ENCODE measurements around the gene ACKR3. TPM values are rescaled to one million over a fixed set of nuclear protein-coding genes. Genes with fewer than 3 reads are reported as not detected.
A peak's percentile ranks its signal among the peaks of the same experiment; 100 is the strongest.

Gene ACKR3
- total RNA-seq, 2 experiments from 2014 or later, result 0.46 to 2.1 TPM

DNA sequence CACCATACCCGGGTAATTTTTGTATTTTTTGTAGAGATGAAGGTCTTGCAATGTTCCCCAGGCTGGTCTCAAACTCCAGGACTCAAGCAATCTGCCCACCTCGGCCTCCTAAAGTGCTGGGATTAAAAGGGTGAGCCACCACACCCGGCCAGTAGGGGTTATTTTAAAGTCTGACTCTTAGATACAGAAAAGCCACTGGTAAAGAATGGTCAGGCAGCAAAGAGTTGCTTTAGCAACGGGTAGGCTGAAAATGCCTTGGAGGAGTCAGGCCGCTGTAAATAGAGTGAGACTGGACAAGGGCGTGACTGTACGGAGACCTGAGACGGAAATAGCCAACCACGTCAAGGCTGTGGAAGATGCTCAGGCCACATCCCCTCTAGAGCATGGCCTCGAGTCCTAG, 54.2 kb downstream of the ACKR3 start:
- no TSS peak for BruUV-seq (replicated peaks)
- no peak overlapping the region for H3K27ac ChIP-seq (ENCODE audit: low read depth, low read length, poor library complexity, severe bottlenecking)
- DNase-seq (ENCODE audit: low spot score), result no peak
- no peak overlapping the region for H3K4me2 ChIP-seq (ENCODE audit: low read length)
- H3K4me3 ChIP-seq (ENCODE audit: low read depth, low read length, poor library complexity, severe bottlenecking), result no peak overlapping the region
- no peaks in the 10 kb centered on the region for H3K4me1 ChIP-seq (ENCODE audit: insufficient read depth, low read length, poor library complexity, severe bottlenecking)
- no peaks in the 10 kb centered on the region for H4K20me1 ChIP-seq (ENCODE audit: insufficient read depth, low read length)
- H3K9me3 ChIP-seq (ENCODE audit: low read length), result no peaks in the 10 kb centered on the region
- no peak overlapping the region for H2AFZ ChIP-seq (ENCODE audit: low read length)
- no peak for TF ChIP-seq EZH2phosphoT487 (IDR thresholded peaks at IDR 0.05; ENCODE audit: borderline replicate concordance, low read depth, low read length)
- TF ChIP-seq, protein P1, sequence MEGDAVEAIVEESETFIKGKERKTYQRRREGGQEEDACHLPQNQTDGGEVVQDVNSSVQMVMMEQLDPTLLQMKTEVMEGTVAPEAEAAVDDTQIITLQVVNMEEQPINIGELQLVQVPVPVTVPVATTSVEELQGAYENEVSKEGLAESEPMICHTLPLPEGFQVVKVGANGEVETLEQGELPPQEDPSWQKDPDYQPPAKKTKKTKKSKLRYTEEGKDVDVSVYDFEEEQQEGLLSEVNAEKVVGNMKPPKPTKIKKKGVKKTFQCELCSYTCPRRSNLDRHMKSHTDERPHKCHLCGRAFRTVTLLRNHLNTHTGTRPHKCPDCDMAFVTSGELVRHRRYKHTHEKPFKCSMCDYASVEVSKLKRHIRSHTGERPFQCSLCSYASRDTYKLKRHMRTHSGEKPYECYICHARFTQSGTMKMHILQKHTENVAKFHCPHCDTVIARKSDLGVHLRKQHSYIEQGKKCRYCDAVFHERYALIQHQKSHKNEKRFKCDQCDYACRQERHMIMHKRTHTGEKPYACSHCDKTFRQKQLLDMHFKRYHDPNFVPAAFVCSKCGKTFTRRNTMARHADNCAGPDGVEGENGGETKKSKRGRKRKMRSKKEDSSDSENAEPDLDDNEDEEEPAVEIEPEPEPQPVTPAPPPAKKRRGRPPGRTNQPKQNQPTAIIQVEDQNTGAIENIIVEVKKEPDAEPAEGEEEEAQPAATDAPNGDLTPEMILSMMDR (conservative IDR thresholded peaks at IDR 0.05; ENCODE audit: low read length), result peak; percentile 37
- POLR2A ChIA-PET, result no interaction called here
- H3K36me3 ChIP-seq (ENCODE audit: insufficient read depth, low read length), result no peaks in the 10 kb centered on the region
- intact Hi-C loops (cut with micrococcal nuclease; ENCODE audit: unreplicated experiment), result no loop called here
- CTCF ChIA-PET (ENCODE audit: unreplicated experiment), result no interaction called here
- H3K9me2 ChIP-seq (ENCODE audit: insufficient read depth, low read length), result no peaks in the 10 kb centered on the region
- no peaks in the 10 kb centered on the region for H3K79me2 ChIP-seq (ENCODE audit: insufficient read depth, low read depth, low read length)

DNA sequence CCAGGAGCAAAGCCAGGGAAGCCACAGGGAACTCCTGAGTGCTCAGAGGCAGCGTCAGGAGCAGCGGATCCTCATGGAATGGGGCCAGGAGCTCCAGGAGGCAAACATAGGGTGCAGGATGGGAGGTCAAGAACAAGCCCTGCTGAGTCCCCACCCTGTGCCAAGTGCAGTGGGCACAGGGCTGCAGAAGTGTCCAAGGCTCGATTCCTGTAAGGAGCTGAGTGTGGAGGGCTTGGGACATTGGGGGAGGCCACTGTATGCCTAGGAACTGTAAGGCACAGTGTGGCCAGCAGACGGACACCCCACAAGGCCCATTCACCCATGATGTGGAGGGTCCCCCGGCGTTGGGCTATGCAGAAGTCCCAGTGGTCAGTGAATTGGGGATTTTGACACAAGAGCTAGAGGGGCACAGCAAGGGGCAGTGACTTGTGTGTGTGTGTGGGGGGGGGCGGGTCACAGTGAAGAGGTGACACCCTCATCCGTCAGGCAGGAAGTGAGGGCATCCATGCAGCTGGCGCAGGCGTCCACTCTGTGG, 55.6 kb downstream of the ACKR3 start:
- TF ChIP-seq, protein P1 (conservative IDR thresholded peaks at IDR 0.05; ENCODE audit: low read length), result no peak
- TF ChIP-seq EZH2phosphoT487 (IDR thresholded peaks at IDR 0.05; ENCODE audit: borderline replicate concordance, low read depth, low read length), result no peak
- Histone ChIP-seq H2AFZ (ENCODE audit: low read length) (no peak overlapping the region), H3K9me3 (ENCODE audit: low read length) (no peaks in the 10 kb centered on the region), H3K27ac (ENCODE audit: low read depth, low read length, poor library complexity, severe bottlenecking) (no peak overlapping the region), H3K36me3 (ENCODE audit: insufficient read depth, low read length) (no peaks in the 10 kb centered on the region), H3K4me3 (ENCODE audit: low read depth, low read length, poor library complexity, severe bottlenecking) (no peak overlapping the region), H4K20me1 (ENCODE audit: insufficient read depth, low read length) (no peaks in the 10 kb centered on the region), H3K4me2 (ENCODE audit: low read length) (no peak overlapping the region), H3K79me2 (ENCODE audit: insufficient read depth, low read depth, low read length) (no peaks in the 10 kb centered on the region), H3K4me1 (ENCODE audit: insufficient read depth, low read length, poor library complexity, severe bottlenecking) (no peaks in the 10 kb centered on the region), H3K9me2 (ENCODE audit: insufficient read depth, low read length) (no peaks in the 10 kb centered on the region)
- DNase-seq (ENCODE audit: low spot score), result no peak
- POLR2A ChIA-PET, result interaction anchor here (0.6 kb wide), 1 partner anchor 169 kb away, joined by 3 read pairs; no protein-coding TSS in a partner anchor
- CTCF ChIA-PET (ENCODE audit: unreplicated experiment), result no interaction called here
- intact Hi-C loops (cut with micrococcal nuclease; ENCODE audit: unreplicated experiment), result no loop called here
- BruUV-seq (replicated peaks), result no TSS peak

DNA sequence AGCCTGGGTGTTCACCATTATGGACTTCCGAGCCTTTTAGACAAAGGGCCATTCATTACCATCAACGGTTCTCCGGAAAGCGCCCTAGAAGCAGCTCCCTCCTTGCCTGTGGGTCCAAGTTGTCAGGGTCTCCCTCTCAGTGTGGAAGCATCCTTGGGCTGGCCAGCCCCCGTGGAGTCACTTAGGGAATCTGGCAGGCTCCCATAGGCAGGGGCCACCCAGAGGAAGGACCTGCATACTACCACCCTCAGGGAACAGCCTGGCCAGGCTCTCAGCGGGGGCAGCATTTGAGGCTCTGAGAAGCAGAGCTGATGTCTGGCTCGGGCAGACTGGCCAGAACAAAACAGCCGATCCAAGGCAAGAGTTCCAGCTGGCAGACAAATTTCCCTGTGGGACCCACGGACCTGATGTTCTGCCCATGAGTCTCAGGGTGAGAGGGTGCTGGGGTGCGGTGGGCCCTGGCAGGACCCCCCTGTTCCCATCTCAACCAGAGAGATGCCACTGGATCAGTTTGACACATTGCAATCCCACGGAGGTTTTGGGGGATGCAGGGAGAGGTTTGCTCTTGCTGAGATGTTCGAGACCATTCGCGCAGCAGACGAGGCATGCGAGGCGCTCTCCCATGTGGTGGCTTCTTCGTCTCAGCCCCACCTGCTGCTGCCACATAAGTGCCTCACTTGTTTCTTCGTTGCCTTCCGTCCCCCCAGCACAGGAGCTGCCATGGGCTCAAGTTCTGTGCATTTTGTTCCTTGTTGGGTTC, 56.9 kb downstream of the ACKR3 start:
- no peak overlapping the region for H3K4me2 ChIP-seq (ENCODE audit: low read length)
- no peak overlapping the region for H3K4me3 ChIP-seq (ENCODE audit: low read depth, low read length, poor library complexity, severe bottlenecking)
- BruUV-seq (replicated peaks), result no TSS peak
- H3K9me2 ChIP-seq (ENCODE audit: insufficient read depth, low read length), result no peaks in the 10 kb centered on the region
- H3K4me1 ChIP-seq (ENCODE audit: insufficient read depth, low read length, poor library complexity, severe bottlenecking), result no peaks in the 10 kb centered on the region
- no peak for TF ChIP-seq EZH2phosphoT487 (IDR thresholded peaks at IDR 0.05; ENCODE audit: borderline replicate concordance, low read depth, low read length)
- TF ChIP-seq, protein P1 (conservative IDR thresholded peaks at IDR 0.05; ENCODE audit: low read length), result no peak
- H3K9me3 ChIP-seq (ENCODE audit: low read length), result no peaks in the 10 kb centered on the region
- intact Hi-C loops (cut with micrococcal nuclease; ENCODE audit: unreplicated experiment), result no loop called here
- H3K79me2 ChIP-seq (ENCODE audit: insufficient read depth, low read depth, low read length), result no peaks in the 10 kb centered on the region
- H4K20me1 ChIP-seq (ENCODE audit: insufficient read depth, low read length), result no peaks in the 10 kb centered on the region
- no peak for DNase-seq (ENCODE audit: low spot score)
- H3K27ac ChIP-seq (ENCODE audit: low read depth, low read length, poor library complexity, severe bottlenecking), result no peak overlapping the region
- CTCF ChIA-PET (ENCODE audit: unreplicated experiment), result no interaction called here
- POLR2A ChIA-PET, result interaction anchor here (0.5 kb wide), 1 partner anchor 1900 kb away, joined by 4 read pairs; no protein-coding TSS in a partner anchor
- H3K36me3 ChIP-seq (ENCODE audit: insufficient read depth, low read length), result no peaks in the 10 kb centered on the region
- H2AFZ ChIP-seq (ENCODE audit: low read length), result no peak overlapping the region
